Vagina (tissue), 2 donors: ENCODE results near the gene CCR6. TPM values are rescaled to one million over a fixed set of nuclear protein-coding genes. Genes with fewer than 3 reads are reported as not detected.
A peak's percentile ranks its signal among the peaks of the same experiment; 100 is the strongest.

ENCODE experiments used
- DNase-seq, 2 donors: peaks; one replicate each; pipeline ENCODE4 v3.0.0-alpha.2; 2017; ENCODE audit errors: extremely low spot score in 2 of 2
- H3K27ac ChIP-seq: fragments of 200-600 bp; sonication (generic); one replicate; pipeline ENCODE4 v1.5.1; 2019
- H3K27me3 ChIP-seq: fragments of 200-600 bp; sonication (generic); one replicate; pipeline ENCODE4 v1.5.1; 2019
- H3K36me3 ChIP-seq, 2 donors: fragments of 200-600 bp; sonication (generic); one replicate each; pipeline ENCODE4 v1.5.1; 2017 to 2019
- H3K4me1 ChIP-seq: fragments of 200-600 bp; sonication (generic); one replicate; pipeline ENCODE4 v1.5.1; 2019
- H3K4me3 ChIP-seq, 2 donors: fragments of 200-600 bp; sonication (generic); 1 replicate in 1 of 2; 2 replicates in 1 of 2; pipeline ENCODE4 v1.5.1; 2016 to 2019
- H3K9me3 ChIP-seq: fragments of 200-600 bp; sonication (generic); one replicate; pipeline ENCODE4 v1.5.1; 2019
- POLR2A ChIP-seq, 2 donors: fragments of 450-650 bp; IDR thresholded peaks; one replicate each; pipeline ENCODE4 v1.6.1; 2017; ENCODE audit warnings: antibody characterized with exemption in 2 of 2, mild to moderate bottlenecking in 2 of 2, moderate library complexity in 2 of 2
- POLR2AphosphoS5 ChIP-seq, 2 donors: sonication (generic); formaldehyde crosslinking; IDR thresholded peaks; one replicate each; pipeline ENCODE4 v1.9.0; 2017; ENCODE audit warnings: antibody characterized with exemption in 2 of 2, mild to moderate bottlenecking in 2 of 2, low read depth in 1 of 2; ENCODE audit not compliant: insufficient read depth in 1 of 2
- intact Hi-C: fragments of 100-400 bp; cut with DNase I; formaldehyde crosslinking; loops from one replicate; pipeline ENCODE4 v1.15.1; 2023
- total RNA-seq: library from RNA; depleted of rRNA; stranded (reverse); fragments of >200 nt; gene quantifications from one replicate; pipeline ENCODE4 v1.2.3, GENCODE V29; 2016
- TF ChIP-seq, protein P1 (sequence below), 3 experiments: fragments of 450-650 bp in 2 of 3; fragments of 200-600 bp in 1 of 3; sonication (generic) in 1 of 3; IDR thresholded peaks; one replicate each; pipeline ENCODE4 v1.5.1; 2017 to 2019; ENCODE audit warnings: antibody characterized with exemption in 3 of 3, mild to moderate bottlenecking in 2 of 3, moderate library complexity in 2 of 3

Gene CCR6
- total RNA-seq, 1 donor from 2014 or later: 1.2 TPM

GRCh38 chr6:167137881-167138280 lies 15.0 kb downstream of the CCR6 start:
- intact Hi-C loops: no loop called here

GRCh38 chr6:167139761-167140160 lies 16.9 kb downstream of the CCR6 start:
- intact Hi-C loops: no loop called here
- Histone ChIP-seq H3K27ac (no peak overlapping the region), H3K4me3 (no peak overlapping the region), H3K4me1 (no peaks in the 10 kb centered on the region), H3K36me3 (no peaks in the 10 kb centered on the region), H3K9me3 (no peaks in the 10 kb centered on the region), H3K27me3 (no peaks in the 10 kb centered on the region)
- TF ChIP-seq, protein P1, sequence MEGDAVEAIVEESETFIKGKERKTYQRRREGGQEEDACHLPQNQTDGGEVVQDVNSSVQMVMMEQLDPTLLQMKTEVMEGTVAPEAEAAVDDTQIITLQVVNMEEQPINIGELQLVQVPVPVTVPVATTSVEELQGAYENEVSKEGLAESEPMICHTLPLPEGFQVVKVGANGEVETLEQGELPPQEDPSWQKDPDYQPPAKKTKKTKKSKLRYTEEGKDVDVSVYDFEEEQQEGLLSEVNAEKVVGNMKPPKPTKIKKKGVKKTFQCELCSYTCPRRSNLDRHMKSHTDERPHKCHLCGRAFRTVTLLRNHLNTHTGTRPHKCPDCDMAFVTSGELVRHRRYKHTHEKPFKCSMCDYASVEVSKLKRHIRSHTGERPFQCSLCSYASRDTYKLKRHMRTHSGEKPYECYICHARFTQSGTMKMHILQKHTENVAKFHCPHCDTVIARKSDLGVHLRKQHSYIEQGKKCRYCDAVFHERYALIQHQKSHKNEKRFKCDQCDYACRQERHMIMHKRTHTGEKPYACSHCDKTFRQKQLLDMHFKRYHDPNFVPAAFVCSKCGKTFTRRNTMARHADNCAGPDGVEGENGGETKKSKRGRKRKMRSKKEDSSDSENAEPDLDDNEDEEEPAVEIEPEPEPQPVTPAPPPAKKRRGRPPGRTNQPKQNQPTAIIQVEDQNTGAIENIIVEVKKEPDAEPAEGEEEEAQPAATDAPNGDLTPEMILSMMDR (IDR thresholded peaks at IDR 0.05): no peak
- no peak for DNase-seq

More at GRCh38 chr6:167137881-167138280, 15.0 kb downstream of the CCR6 start:
- Histone ChIP-seq H3K4me3 (no peak overlapping the region), H3K27me3 (no peaks in the 10 kb centered on the region), H3K9me3 (no peaks in the 10 kb centered on the region), H3K4me1 (no peaks in the 10 kb centered on the region), H3K36me3 (no peaks in the 10 kb centered on the region), H3K27ac (no peak overlapping the region)
- TF ChIP-seq, protein P1 (IDR thresholded peaks at IDR 0.05): no peak
- TF ChIP-seq POLR2A (IDR thresholded peaks at IDR 0.05) (no peak), POLR2AphosphoS5 (IDR thresholded peaks at IDR 0.05; ENCODE audit: insufficient read depth in 1 of 2, low read depth in 1 of 2) (no peak)
- no peak for DNase-seq

DNA sequence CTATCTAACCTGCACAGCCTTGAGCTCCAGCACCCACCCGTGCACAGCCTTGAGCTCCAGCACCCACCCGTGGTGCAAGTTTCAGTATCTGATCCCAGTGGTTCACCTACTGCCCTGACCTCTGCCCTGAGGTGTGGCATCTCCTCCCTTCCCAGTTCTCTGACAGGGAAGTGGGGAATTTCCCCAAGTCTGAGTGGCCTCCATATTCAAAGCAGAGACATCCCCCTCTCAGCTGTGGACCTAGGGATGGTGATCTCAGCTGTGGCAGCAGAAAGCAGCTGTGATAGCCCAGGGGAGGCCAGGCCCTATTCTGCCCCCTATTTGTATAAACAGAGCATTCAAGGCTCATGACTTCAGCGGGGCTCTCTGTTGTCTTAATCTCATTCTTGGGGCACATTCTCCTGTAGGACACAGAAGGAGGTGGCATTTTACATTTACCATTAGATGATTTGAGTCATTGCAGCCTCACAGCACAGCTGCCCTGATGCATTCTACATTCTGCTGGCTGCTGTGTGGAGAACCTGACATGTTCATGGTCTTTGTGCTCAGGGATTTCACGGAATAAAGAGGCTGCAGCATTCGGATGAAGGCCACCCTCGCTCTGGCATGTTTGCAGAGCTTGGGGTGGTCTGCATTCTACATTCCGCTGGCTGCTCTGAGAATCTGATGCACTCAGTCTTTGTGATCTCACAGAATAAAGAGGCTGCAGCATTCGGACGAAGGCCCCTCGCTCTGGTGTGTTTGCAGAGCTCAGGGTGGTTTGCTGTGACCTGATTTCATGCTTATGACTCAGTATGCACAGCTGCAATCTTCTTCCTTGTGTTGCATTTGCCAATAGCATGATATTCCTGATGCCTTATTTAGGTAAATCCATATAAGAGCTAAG lies 17.9 kb downstream of the CCR6 start:
- TF ChIP-seq, protein P1 (IDR thresholded peaks at IDR 0.05): no peak
- no peak for TF ChIP-seq POLR2AphosphoS5 (IDR thresholded peaks at IDR 0.05; ENCODE audit: insufficient read depth in 1 of 2, low read depth in 1 of 2)
- no peak for TF ChIP-seq POLR2A (IDR thresholded peaks at IDR 0.05)
- H3K4me3 ChIP-seq: no peak overlapping the region

DNA sequence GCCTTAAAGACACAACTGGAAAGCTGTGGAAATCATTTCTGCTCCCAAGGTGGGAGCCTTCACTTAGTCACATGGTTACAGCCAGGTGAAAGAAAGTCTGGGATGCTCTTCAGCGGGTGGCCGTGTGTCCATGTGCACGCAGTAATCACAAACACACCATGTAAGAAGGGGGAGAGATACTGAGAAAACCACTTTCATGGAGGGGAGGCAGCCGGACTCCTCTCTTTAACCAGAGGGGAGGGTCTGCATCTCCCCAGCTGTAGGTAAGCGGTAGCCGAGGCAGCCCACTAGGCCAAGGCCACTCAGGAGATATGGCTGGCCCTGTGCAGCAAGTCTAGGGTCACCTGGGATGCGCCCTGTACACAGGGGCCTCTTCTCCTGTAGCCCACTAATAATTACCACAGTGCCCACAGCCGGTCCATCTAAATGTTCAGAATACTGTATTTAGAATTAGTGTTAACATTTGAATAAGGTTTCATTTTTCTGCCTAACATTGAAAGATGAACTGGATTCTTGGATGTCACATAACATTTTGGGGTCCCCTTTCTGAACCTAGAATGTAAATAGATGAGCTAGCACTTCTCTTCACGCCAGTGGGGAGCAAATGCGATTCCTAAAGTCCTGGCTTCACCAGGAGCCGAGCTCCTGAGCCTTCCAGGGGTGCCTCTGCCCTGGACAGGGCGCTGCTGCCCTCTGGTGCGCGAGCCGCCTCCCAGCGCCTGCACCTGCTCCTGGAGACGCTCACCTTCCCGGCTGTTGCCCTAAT lies 19.0 kb downstream of the CCR6 start:
- TF ChIP-seq, protein P1 (IDR thresholded peaks at IDR 0.05): peak; percentile 24 to 45 (median 30)
- no peak for TF ChIP-seq POLR2A (IDR thresholded peaks at IDR 0.05)
- Histone ChIP-seq H3K27ac (no peak overlapping the region), H3K9me3 (no peaks in the 10 kb centered on the region), H3K4me1 (no peaks in the 10 kb centered on the region), H3K36me3 (no peaks in the 10 kb centered on the region), H3K4me3 (no peak overlapping the region), H3K27me3 (no peaks in the 10 kb centered on the region)
- no peak for DNase-seq
- intact Hi-C loops: no loop called here

More for the DNA sequence above, 17.9 kb downstream of the CCR6 start:
- Histone ChIP-seq H3K9me3 (no peaks in the 10 kb centered on the region), H3K4me1 (no peaks in the 10 kb centered on the region), H3K27ac (no peak overlapping the region), H3K27me3 (no peaks in the 10 kb centered on the region), H3K36me3 (no peaks in the 10 kb centered on the region)
- intact Hi-C loops: no loop called here
- no peak for DNase-seq

DNA sequence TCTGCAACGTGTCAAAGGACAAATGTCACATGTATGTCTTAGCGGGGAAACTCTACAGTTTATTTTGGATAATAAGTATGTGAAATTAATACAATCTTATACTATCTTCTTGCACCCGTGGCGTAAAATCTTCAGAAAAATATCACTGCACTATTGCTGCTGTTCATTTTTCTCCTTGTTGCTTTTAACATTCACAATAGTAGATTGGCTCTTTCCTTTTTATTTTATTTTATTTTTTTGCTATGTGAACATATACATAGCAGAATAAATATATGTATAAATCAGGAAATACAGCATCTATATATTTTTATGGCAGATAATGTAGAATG lies 19.5 kb downstream of the CCR6 start:
- Histone ChIP-seq H3K36me3 (no peaks in the 10 kb centered on the region), H3K4me1 (no peaks in the 10 kb centered on the region), H3K4me3 (no peak overlapping the region), H3K27ac (no peak overlapping the region), H3K9me3 (no peaks in the 10 kb centered on the region), H3K27me3 (no peaks in the 10 kb centered on the region)
- TF ChIP-seq POLR2AphosphoS5 (IDR thresholded peaks at IDR 0.05; ENCODE audit: insufficient read depth in 1 of 2, low read depth in 1 of 2): no peak
- TF ChIP-seq, protein P1 (IDR thresholded peaks at IDR 0.05): no peak
- no peak for TF ChIP-seq POLR2A (IDR thresholded peaks at IDR 0.05)
- intact Hi-C loops: no loop called here
- DNase-seq: no peak
